H9 (cell line): ENCODE measurements around the gene HIC1. TPM values are rescaled to one million over a fixed set of nuclear protein-coding genes. Genes with fewer than 3 reads are reported as not detected.

Source experiments
- DNase-seq: peaks from one replicate; pipeline ENCODE4 v3.0.0-alpha.2; 2017
- H2AFZ ChIP-seq: one replicate; pipeline ENCODE4 v1.6.1; 2013; ENCODE audit warnings: mild to moderate bottlenecking, low read length, control low read depth, moderate library complexity
- H2AK5ac ChIP-seq: 2 replicates; pipeline ENCODE4 v1.6.1; 2013; ENCODE audit warnings: low read length, control low read depth, mixed read lengths; ENCODE audit not compliant: insufficient read length
- H2BK120ac ChIP-seq: one replicate; pipeline ENCODE4 v1.6.1; 2013; ENCODE audit warnings: low read depth, mild to moderate bottlenecking, low read length, control low read depth, inconsistent platforms; ENCODE audit not compliant: poor library complexity, severe bottlenecking
- H2BK12ac ChIP-seq: 2 replicates; pipeline ENCODE4 v1.6.1; 2013; ENCODE audit warnings: low read length, control low read depth, mixed read lengths, low read depth; ENCODE audit not compliant: insufficient read length
- H2BK15ac ChIP-seq: 2 replicates; pipeline ENCODE4 v1.6.1; 2013; ENCODE audit warnings: low read depth, low read length, control low read depth
- H2BK20ac ChIP-seq: one replicate; pipeline ENCODE4 v1.6.1; 2013; ENCODE audit warnings: low read depth, mild to moderate bottlenecking, low read length, control low read depth, inconsistent platforms; ENCODE audit not compliant: poor library complexity, severe bottlenecking
- H2BK5ac ChIP-seq: 2 replicates; pipeline ENCODE4 v1.6.1; 2013; ENCODE audit warnings: low read length, control low read depth, mixed read lengths; ENCODE audit not compliant: insufficient read length
- H3K14ac ChIP-seq: 2 replicates; pipeline ENCODE4 v1.6.1; 2013; ENCODE audit warnings: low read length, control low read depth; ENCODE audit not compliant: insufficient read depth
- H3K18ac ChIP-seq: 2 replicates; pipeline ENCODE4 v1.6.1; 2013; ENCODE audit warnings: low read depth, mild to moderate bottlenecking, mixed read lengths, low read length, control low read depth; ENCODE audit not compliant: insufficient read length
- H3K23ac ChIP-seq: 2 replicates; pipeline ENCODE4 v1.6.1; 2013; ENCODE audit warnings: low read length, control low read depth, mixed read lengths, low read depth; ENCODE audit not compliant: insufficient read length
- H3K23me2 ChIP-seq: 2 replicates; pipeline ENCODE4 v1.6.1; 2013; ENCODE audit warnings: low read depth, mild to moderate bottlenecking, mixed read lengths, low read length, control low read depth; ENCODE audit not compliant: insufficient read length, poor library complexity, severe bottlenecking
- H3K27ac ChIP-seq: 2 replicates; pipeline ENCODE4 v1.5.1; 2013; ENCODE audit warnings: low read length, control low read depth, mixed read lengths, low read depth; ENCODE audit not compliant: insufficient read length
- H3K27me3 ChIP-seq: 2 replicates; pipeline ENCODE4 v1.6.1; 2013; ENCODE audit warnings: low read length, control low read depth, inconsistent platforms; ENCODE audit not compliant: insufficient read depth
- H3K4ac ChIP-seq: 2 replicates; pipeline ENCODE4 v1.6.1; 2013; ENCODE audit warnings: low read depth, mild to moderate bottlenecking, control low read depth, inconsistent platforms, low read length, moderate library complexity
- H3K4me1 ChIP-seq: 2 replicates; pipeline ENCODE4 v1.6.1; 2013; ENCODE audit warnings: low read length, control low read depth, inconsistent platforms; ENCODE audit not compliant: insufficient read depth
- H3K4me2 ChIP-seq: 2 replicates; pipeline ENCODE4 v1.6.1; 2013; ENCODE audit warnings: low read length, control low read depth, mixed read lengths; ENCODE audit not compliant: insufficient read length, insufficient read depth
- H3K56ac ChIP-seq: 2 replicates; pipeline ENCODE4 v1.6.1; 2013; ENCODE audit warnings: low read depth, mild to moderate bottlenecking, mixed read lengths, low read length, control low read depth; ENCODE audit not compliant: insufficient read length
- H3K79me1 ChIP-seq: 2 replicates; pipeline ENCODE4 v1.6.1; 2013; ENCODE audit warnings: low read depth, mild to moderate bottlenecking, moderate library complexity, low read length, control low read depth, inconsistent platforms; ENCODE audit not compliant: insufficient read depth, poor library complexity, severe bottlenecking
- H3K79me2 ChIP-seq: 2 replicates; pipeline ENCODE4 v1.6.1; 2013; ENCODE audit warnings: low read length, control low read depth, inconsistent platforms; ENCODE audit not compliant: insufficient read depth
- H3K9ac ChIP-seq: 2 replicates; pipeline ENCODE4 v1.6.1; 2013; ENCODE audit warnings: low read length, control low read depth, mixed read lengths; ENCODE audit not compliant: insufficient read length; ENCODE audit errors: extremely low read depth
- H3K9me3 ChIP-seq: one replicate; pipeline ENCODE4 v1.6.1; 2013; ENCODE audit warnings: low read depth, low read length, inconsistent platforms; ENCODE audit not compliant: control insufficient read depth
- H3T11ph ChIP-seq: one replicate; pipeline ENCODE4 v1.6.1; 2013; ENCODE audit warnings: mild to moderate bottlenecking, low read length, control low read depth, inconsistent platforms
- H4K20me1 ChIP-seq: one replicate; pipeline ENCODE4 v1.6.1; 2013; ENCODE audit not compliant: control insufficient read depth, insufficient read length, insufficient read depth
- H4K5ac ChIP-seq: 2 replicates; pipeline ENCODE4 v1.6.1; 2013; ENCODE audit warnings: low read depth, mild to moderate bottlenecking, mixed read lengths, low read length, control low read depth; ENCODE audit not compliant: insufficient read length
- H4K8ac ChIP-seq: replicated peaks from 2 replicates; pipeline ENCODE4 v1.6.1; 2013; ENCODE audit warnings: low read length, control low read depth, mixed read lengths, low read depth; ENCODE audit not compliant: insufficient read length
- H4K91ac ChIP-seq: 2 replicates; pipeline ENCODE4 v1.6.1; 2013; ENCODE audit warnings: low read depth, mild to moderate bottlenecking, moderate library complexity, mixed read lengths, low read length, control low read depth; ENCODE audit not compliant: insufficient read length
- H3K27ac Mint-ChIP-seq, 3 experiments: 2 replicates in 2 of 3; 3 replicates in 1 of 3; pipeline ENCODE4 v1.8.0; 2020 to 2021; ENCODE audit warnings: mixed read lengths in 3 of 3, mild to moderate bottlenecking in 1 of 3, moderate library complexity in 1 of 3
- H3K27me3 Mint-ChIP-seq: 2 replicates; pipeline ENCODE4 v1.8.0; 2021; ENCODE audit warnings: low read depth, mild to moderate bottlenecking, moderate library complexity, mixed read lengths
- H3K36me3 Mint-ChIP-seq, 3 experiments: 2 replicates in 2 of 3; 3 replicates in 1 of 3; pipeline ENCODE4 v1.8.0; 2020 to 2021; ENCODE audit warnings: low read depth in 3 of 3, mixed read lengths in 3 of 3; ENCODE audit not compliant: insufficient read depth in 1 of 3
- H3K4me1 Mint-ChIP-seq, 2 experiments: 2 replicates each; pipeline ENCODE4 v1.8.0; 2020; ENCODE audit warnings: mixed read lengths in 2 of 2
- H3K4me3 Mint-ChIP-seq, 2 experiments: 2 replicates in 1 of 2; 3 replicates in 1 of 2; pipeline ENCODE4 v1.8.0; 2020 to 2021; ENCODE audit warnings: mild to moderate bottlenecking in 2 of 2, mixed read lengths in 2 of 2, moderate library complexity in 1 of 2
- H3K9me3 Mint-ChIP-seq, 2 experiments: 2 replicates in 1 of 2; 3 replicates in 1 of 2; pipeline ENCODE4 v1.8.0; 2020; ENCODE audit warnings: mild to moderate bottlenecking in 2 of 2, mixed read lengths in 2 of 2, moderate library complexity in 1 of 2
- CTCF ChIP-seq: fragments of 200-600 bp; sonication (generic); conservative IDR thresholded peaks from 3 replicates; pipeline ENCODE4 v1.8.0; 2021; ENCODE audit warnings: antibody characterized with exemption, mild to moderate bottlenecking
- WGBS: extraction: QIAGEN DNeasy Blood & Tissue Kit; methylation state at CpG from one replicate; pipeline ENCODE4 v1.1.7; 2013; ENCODE audit warnings: missing lambda C conversion rate, low lambda C conversion rate, mixed read lengths; ENCODE audit not compliant: insufficient read length; ENCODE audit errors: extremely low coverage; 5-methylcytosine and 5-hydroxymethylcytosine counted together
- total RNA-seq: library from RNA; stranded (reverse); gene quantifications from 2 replicates; pipeline ENCODE4 v1.2.1, GENCODE V29; 2021

The HIC1 gene
- total RNA-seq, 1 experiment from 2014 or later: 1.8 TPM

GRCh38 chr17:2049333-2050299 lies 5.3 kb upstream of the HIC1 start:
- Histone ChIP-seq H3K4me1 (no peaks in the 10 kb centered on the region), H3K9ac (no peak overlapping the region), H2BK15ac (no peak overlapping the region; the same call in 1 of the 2 replicates), H3K4me2 (peak overlapping the region; percentile 37), H2BK12ac (no peak overlapping the region), H2AFZ (no peak overlapping the region), H3K9me3 (no peaks in the 10 kb centered on the region), H3K27me3 (peaks cover 44% of the 10 kb centered on the region), H3K23ac (no peak overlapping the region), H4K91ac (no peak overlapping the region), H3K14ac (no peak overlapping the region), H4K5ac (no peak overlapping the region), H3K4ac (no peak overlapping the region), H3T11ph (no peak overlapping the region), H3K18ac (no peak overlapping the region), H2BK120ac (no peak overlapping the region), H2BK5ac (no peak overlapping the region), H4K8ac (no peak overlapping the region), H3K23me2 (peaks cover 5% of the 10 kb centered on the region), H3K56ac (no peak overlapping the region), H3K27ac (no peak overlapping the region), H2AK5ac (no peak overlapping the region), H4K20me1 (peaks cover 2% of the 10 kb centered on the region), H2BK20ac (no peak overlapping the region), H3K79me2 (no peaks in the 10 kb centered on the region), H3K79me1 (no peaks in the 10 kb centered on the region)
- H3K4me1 Mint-ChIP-seq: peaks cover 8 to 9% of the 10 kb centered on the region in 2 experiments; a peak in 3 of 4 replicates
- no CpG with 5 or more reads among the region's 104 CpGs for WGBS
- peak; percentile 83 for DNase-seq
- TF ChIP-seq CTCF: no peak
- peaks cover 0 to 2% (median 1%) of the 10 kb centered on the region in 3 experiments; a peak in 6 of 7 replicates for H3K36me3 Mint-ChIP-seq
- peak overlapping the region; percentile 53 to 71 for H3K4me3 Mint-ChIP-seq
- H3K9me3 Mint-ChIP-seq: no peaks in the 10 kb centered on the region
- no peak overlapping the region for H3K27ac Mint-ChIP-seq
- H3K27me3 Mint-ChIP-seq: peaks cover 68% of the 10 kb centered on the region
